ENCODE results near the gene CACNB1.
"Not testable (repeated sequence)": the region's sequence is repeated elsewhere in the genome, so short reads cannot be mapped to it uniquely, and the experiment has no call there.

Gene CACNB1

DNA sequence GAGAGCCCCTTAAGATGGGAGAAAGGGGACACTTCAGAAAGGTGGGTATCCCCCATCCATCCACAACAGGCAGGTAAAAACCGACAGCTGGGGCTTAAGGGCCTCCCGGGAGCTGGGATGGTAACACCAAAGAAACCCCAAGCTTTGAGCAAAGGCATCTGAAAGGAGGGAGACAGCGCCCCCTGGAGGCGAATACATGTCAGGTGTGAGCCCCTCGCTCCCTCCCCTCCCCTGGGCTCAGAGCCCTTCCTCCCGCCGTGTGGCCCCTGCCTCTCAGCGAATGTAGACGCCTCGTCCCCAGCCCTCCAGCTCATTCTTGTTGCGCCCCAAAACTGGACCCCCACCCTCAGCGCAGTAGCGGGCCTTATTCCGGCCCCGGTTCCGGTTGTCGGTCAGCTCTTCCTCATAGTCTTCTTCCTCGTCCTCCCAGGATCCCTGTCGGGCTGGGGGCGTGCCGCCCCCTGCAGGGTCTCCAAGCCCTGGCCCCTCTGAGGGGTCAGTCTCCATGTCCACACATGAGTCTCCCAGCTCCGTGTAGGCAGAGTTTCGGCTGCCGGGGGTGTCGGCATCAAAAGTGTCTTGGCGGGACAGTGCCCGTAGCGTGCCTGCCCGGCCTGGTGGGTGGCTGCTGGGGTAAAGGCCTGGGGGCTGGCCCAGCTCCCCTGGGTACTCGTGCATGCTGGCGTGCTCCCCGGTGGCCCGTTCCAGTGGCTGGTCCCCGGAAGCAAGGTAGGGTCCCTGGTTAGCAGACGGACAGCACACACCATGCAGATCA, 22.4 kb downstream of the CACNB1 start:
- peak; percentile 46 to 74 for DNase-seq (ENCODE audit: low read depth in 2 of 2)

DNA sequence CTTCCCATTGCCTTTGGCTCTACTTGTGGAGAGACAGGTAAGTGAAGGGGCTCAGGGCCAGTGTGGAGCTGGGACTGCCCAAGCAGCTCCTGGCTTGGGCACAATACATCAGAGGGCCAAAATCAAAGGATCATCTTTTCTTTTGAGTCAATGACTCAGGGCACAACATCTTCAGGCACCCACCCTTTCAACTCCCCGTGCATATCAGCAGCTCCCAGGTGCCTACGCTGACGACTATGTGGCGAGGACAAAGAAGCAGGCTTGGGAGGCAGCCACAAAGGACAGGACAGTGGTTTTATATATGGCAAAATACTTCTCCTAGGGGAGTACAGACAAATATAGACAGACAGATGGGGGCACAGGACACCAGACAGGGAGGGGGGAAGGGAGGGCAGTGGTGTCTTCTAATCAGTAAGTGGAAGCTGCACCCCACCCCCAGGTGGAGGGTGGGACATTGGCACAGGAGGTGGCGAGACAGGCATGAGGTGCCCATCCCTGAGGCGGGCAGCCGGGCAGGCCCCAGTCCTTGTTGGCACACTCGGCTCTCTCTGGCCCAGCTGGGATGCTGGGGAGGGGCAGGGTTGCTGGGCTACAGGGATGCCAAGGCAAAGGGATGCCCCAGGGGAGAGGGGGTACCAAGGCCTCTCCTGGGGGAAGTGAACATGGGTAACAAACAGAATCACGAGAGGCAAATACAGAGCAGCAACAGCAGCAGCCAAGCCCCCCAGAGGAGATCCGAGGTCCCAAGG, 23.8 kb downstream of the CACNB1 start:
- no peak for DNase-seq (ENCODE audit: low read depth in 2 of 2)

DNA sequence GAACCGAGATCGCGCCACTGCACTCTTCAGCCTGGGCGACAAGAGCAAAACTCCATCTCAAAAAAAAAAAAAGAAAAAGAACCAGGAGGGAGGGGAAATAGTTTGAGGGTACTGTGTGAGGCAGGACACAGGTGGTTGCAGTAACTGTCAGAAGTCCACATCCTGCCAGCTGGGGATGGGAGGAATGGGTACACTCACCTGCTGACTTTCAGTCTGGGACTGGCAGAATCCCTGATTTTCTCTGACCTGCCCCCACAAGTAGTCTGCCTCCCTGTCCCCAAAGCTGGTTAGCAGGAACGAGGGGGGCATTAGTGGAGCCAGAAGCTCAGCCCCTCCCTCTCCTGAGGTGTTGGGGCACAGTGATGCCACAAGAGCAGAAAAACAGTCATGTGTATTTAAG, 24.4 kb downstream of the CACNB1 start:
- DNase-seq (ENCODE audit: low read depth in 2 of 2), result no peak

DNA sequence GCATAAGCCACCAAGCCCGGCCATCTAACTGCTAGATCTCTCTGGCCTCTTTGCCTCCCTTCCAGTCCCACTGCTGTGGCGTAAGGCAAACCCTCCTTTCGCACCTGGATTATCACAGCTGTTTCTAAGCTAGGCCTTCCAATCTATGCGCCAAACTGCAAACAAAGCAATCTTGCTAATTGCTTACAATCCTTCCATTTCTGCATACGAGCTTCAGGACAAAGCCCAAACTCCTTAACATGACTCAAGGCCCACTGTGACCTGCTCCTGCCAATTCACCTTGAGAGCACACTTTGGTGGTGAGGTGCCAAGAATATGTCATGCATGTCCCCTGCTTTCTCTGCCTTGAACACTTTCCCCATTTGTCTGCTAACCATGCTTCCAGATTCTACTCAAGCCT, 25.5 kb downstream of the CACNB1 start:
- DNase-seq (ENCODE audit: low read depth in 2 of 2), result no peak

DNA sequence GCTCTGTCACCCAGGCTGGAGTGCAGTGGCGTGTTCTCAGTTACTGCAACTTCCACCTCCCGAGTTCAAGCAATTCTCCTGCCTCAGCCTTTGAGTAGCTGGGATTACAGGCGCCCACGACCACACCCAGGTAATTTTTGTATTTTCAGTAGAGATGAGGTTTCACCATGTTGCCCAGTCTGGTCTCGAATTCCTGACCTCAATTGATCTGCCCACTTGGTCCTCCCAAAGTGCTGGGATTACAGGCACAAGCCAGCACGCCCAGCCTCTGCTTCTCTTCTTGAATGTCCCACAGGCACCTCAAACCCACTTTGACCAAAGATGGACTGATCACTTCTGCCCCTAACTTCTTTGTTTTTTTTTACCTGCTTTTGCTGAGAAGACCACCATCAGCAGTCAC, 26.9 kb downstream of the CACNB1 start:
- no peak for DNase-seq (ENCODE audit: low read depth in 2 of 2)

DNA sequence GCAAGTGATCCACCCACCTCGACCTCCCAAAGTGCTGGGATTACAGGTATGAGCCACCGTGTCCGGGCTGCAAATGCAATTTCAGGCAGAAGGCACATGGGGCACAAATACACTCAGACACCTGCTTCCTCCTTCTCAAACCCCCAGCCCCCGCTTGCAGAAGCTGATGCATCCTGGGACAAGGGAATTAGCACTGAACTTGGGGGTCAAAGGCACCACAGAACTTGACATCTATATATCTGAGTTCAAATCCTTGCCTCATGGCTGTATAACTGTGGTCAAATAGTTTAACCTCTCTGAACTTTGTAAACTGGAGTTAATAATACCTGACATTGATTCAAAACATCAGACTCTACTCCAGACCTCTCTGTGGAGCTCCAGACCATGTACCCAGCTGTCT, 27.4 kb downstream of the CACNB1 start:
- DNase-seq (ENCODE audit: low read depth in 2 of 2), result no peak

DNA sequence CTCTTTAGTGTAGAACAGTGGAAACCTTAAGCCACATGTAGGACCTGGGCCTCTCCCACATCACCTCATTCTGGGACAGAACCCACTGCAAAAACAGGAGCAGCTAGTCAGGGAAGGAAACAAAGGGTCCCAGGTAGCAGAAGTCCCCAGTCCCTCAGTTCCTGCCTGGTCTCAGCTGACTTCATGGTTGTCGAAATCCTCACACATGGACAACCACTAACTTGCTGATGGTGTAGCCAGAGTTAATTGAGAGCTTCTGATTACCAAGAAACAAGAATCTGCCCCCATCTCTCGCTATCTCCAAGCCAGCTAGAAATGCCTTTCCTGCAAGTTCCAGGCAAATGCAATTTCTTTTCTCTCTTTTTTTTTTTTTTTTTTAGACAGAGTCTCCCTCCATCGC, 28.0 kb downstream of the CACNB1 start:
- no peak for DNase-seq (ENCODE audit: low read depth in 2 of 2)

DNA sequence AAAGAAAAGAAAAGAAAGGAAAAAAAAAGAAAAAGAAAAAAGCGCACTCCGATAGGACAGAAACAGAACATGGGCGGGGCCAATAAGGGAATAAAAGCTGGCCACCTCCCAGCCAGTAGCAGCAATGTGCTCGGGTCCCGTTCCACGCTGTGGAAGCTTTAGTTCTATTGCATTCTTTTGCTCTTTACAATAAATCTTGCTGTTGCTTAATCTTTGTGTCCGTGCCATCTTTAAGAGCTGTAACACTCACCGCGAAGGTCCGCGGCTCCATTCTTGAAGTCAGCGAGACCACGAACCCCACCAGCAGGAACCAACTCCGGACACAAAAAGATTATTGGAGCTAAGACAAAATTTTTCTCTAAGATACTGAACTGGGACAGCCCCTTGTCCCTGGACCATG, 28.4 kb downstream of the CACNB1 start:
- no peak for DNase-seq (ENCODE audit: low read depth in 2 of 2)

DNA sequence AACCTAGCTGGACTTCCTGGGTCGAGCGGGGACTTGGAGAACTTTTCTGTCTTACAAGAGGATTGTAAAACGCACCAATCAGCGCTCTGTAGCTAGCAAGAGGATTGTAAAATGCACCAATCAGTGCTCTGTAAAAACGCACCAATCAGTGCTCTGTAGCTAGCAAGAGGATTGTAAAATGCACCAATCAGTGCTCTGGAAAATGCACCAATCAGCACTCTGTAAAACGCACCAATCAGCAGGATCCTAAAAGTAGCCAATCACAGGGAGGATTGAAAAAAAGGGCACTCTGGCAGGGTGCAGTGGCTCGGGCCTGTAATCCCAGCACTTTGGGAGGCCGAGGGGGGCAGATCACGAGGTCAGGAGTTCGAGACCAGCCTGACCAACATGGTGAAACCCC, 29.0 kb downstream of the CACNB1 start:
- not testable (repeated sequence) for DNase-seq (ENCODE audit: low read depth in 2 of 2)

DNA sequence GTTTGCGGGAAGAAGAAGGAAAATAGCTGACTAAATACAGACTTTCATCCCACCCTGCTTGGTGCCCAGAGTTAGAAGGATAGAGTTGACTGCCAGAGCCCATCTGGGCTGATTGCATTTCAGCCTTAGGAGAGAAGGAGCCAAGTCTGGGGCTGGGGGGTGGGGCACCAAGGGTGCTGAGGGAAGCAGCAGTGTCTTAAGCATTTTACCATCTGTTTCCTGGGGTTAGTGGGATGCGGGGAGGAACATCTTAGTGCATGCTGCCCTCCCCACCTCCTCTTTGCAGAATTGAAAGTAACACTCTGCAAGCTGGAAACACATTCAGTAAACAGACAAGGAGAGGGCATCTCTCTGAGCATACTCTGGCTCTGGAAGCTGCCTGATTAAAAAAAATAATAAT, 30.0 kb downstream of the CACNB1 start:
- no peak for DNase-seq (ENCODE audit: low read depth in 2 of 2)

DNA sequence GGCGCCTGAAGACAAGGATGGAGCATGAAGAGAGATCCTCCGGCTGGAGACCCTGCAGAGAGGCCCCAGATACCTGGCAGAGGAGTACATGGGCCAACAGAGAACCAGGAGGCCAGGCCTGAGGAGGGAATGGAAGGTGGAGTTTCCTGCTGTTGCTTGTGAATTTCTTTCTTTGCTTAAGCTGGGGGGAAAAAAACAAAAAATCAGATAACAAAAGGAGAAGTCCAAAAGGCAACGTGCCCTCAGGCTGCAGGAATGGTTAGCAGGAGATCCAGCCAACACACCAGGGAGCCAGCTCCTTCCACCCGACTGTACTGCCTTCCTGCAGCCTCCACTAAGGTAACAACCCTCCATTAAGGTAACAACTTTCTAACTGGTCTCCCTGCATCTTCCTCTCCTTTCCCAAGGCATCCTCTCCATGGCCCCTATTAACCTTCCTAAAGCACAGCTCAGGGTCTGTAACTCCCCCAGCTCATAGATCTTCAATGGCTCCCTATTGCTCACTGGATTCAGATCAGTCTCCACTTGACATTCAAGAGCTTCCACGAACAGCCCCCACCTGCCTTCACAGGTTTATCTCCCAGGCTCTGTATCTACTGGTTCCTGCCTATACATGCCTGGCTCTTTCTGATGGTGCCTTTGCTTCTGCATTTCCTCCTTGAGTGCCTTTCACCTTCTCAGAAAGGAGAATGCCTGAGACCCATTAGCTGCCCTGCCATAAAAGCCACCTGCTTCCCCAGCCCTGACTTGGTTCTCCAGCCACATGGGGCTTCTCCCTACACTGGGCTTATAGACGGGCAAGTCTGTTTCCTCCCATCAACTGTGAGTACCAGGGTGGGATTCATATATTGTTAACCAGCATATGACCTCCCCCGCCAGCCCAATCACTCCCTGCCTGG, 30.8 kb downstream of the CACNB1 start:
- no peak for DNase-seq (ENCODE audit: low read depth in 2 of 2)

DNA sequence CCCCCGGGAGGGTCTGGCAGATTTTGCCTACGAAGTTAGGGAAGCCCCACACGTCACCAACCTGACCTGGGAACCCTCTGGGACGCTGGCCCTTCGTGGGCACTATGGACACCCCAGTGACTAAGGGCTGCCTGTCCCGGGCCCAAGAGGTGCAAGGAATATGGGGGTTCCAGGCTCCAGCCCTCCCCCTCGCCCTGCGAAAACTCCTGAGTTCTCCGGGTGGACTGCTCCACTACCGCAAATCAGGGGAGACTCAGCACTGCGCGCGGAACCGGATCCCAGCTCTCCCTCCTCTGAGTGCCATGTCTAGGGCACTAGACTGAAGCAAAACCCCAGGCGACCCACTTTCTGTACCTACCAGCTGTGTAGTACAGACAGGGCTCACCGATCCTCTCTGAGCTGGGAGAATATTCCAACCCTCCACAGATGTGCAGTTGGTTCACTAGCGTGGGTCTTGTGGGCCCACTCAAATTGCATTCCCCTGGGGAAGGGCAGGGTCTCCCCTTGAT, 31.6 kb downstream of the CACNB1 start, which contains the start of gene ARL5C:
Gene ARL5C (minus strand): TSS at position 321 of the 509 bp plus-strand sequence. CDS start 401 bp downstream, outside the sequence.
- DNase-seq (ENCODE audit: low read depth in 2 of 2), result no peak

DNA sequence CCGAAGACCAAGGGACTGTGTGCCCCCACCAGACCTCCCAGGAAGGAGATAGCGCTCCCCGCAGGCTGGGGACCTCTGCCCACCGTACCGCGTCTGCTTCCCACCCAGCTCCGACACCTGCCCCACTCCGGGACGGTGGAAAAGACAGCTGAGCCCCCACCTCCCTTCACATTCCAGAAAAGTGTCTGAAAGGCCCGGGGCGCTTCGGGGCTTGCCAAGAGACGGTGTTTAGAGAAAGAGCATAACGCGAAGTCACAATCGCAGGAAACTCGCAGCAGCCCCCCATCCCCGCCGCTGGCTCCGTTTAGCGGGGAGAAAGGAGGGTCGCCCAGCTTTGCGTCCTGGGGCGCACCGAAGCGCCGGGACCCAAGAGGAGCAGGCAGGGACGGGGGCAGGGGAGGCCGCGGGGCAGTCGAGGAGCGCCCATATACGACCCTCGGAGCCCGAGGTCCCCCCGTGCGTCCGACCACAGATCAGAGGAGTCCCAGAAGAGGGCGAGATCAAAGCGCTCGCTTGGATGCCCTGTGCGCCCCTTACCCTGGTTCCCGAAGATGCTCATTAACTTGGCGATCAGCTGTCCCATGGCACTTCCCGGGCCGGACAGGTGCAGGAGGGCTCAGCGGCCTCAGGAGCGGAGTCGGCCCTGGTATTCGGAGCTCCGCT, 32.2 kb downstream of the CACNB1 start:
- no peak for DNase-seq (ENCODE audit: low read depth in 2 of 2)

DNA sequence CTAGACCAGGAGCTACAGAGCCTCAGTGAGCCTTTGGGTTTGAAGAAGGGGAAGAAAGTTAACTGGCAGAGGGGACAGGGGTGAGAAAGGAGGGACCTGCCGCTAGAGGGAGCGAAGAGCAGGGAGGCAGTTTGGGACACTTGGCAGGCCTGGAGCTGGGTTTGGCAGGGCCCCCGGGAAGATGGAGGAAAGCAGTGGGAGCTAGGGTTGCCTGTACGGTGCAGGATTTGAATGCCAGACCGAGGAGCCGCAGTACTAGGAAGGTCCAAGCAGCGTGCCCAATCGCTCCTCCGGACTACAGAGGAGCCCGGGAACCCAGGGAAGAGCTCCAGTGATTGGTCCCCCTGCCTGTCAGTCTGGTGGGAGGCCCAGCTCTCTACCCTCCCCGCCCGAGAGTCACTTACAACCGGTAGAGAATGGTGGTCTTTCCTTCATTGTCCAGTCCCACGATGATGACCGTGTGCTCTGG, 32.8 kb downstream of the CACNB1 start:
- DNase-seq (ENCODE audit: low read depth in 2 of 2), result peak; percentile 44 to 52

DNA sequence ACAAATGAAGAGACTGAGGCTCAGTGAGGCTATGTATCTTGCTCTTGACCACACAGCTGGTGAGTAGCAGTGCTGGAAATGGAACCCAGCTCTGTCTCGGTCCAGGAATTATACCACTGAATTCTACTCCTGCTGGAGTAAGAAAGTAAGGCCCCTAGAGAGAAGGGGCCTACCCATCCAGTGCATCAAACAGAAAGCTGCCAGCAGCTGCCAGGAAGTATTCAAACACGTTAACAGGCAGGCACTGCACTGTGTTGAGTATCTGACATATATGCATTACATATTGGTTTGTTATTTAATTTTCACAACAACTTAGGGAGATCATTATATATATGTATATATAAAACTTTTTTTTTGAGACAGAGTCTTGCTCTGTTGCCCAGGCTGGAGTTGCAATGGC, 35.5 kb downstream of the CACNB1 start:
- DNase-seq (ENCODE audit: low read depth in 2 of 2), result no peak

DNA sequence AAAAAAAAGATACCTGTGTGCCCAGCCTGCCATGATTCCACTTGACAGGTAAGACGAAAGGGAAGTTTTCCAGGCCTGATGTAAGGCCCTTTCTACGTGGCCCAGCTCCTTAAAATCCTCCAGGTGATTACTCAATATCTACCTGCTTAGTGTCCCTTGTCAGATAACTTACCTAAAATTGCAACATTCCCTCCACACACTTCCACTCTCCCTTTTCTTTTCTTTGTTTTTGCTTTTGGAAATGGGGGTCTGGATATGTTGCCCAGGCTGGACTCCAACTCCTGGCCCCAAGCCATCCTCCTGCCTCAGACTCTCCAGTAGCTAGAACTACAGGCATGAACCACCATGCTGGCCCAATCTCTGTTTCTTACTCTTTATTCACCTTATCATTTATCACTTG, 38.8 kb downstream of the CACNB1 start:
- no peak for DNase-seq (ENCODE audit: low read depth in 2 of 2)

DNA sequence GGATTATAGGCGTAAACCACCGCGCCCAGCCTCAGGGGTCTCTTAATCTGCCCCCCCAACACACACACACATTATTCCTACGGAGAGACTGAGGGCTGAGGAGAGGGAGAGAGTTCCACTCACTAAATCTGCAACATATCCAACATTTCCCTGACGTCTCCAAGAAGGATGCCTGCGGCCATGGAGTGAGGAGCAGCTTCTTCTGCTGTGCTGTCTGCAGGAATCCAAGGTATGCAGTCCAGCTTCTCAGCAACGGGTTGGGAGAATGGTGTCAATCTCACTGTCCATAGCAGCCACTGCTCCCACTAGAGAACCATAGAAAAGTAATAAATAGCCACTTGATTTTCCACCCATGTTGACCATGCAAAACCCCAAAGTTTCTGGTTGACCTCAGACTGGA, 41.0 kb downstream of the CACNB1 start:
- no peak for DNase-seq (ENCODE audit: low read depth in 2 of 2)

DNA sequence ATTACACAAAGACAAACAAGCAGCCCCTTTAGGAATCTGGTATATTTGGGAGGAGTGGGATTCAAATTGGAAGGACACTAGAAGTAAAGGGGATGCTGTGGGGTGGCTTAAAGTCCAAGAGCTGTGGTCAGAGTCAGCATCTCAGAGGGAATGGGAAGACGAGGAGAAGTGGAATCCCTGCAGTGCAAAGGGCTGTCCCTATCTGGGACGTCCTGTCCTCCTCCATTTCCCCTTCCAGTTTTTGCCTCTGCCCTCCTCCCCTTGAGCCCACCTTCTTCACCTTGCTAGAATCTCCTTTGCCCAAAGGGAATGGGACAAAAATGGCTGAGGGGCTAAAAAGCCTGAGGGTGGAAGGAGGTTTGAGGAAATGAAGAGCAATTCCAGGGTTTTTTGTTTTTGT, 41.8 kb downstream of the CACNB1 start:
- DNase-seq (ENCODE audit: low read depth in 2 of 2), result no peak

DNA sequence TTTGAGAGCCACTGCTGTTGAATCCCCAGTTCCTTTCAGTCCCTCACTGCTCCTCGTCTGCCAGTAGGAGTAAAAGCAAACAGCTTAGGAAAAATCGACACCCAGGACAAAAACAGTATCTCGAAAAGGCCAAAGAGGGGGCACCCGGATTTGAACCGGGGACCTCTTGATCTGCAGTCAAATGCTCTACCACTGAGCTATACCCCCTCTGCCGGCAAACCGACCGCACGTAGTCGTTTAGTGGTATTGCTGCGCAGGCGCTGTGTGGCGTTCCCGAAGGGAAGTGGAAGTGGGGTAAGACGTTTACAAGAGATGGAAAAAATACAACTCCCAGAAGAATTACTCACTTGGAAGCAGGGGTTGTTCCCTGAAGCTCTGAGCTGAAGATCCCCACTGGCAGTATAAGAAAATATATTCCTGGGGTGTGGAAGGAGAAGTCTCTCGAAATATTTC, 43.8 kb downstream of the CACNB1 start:
- DNase-seq (ENCODE audit: low read depth in 2 of 2), result peak; percentile 86 to 97

DNA sequence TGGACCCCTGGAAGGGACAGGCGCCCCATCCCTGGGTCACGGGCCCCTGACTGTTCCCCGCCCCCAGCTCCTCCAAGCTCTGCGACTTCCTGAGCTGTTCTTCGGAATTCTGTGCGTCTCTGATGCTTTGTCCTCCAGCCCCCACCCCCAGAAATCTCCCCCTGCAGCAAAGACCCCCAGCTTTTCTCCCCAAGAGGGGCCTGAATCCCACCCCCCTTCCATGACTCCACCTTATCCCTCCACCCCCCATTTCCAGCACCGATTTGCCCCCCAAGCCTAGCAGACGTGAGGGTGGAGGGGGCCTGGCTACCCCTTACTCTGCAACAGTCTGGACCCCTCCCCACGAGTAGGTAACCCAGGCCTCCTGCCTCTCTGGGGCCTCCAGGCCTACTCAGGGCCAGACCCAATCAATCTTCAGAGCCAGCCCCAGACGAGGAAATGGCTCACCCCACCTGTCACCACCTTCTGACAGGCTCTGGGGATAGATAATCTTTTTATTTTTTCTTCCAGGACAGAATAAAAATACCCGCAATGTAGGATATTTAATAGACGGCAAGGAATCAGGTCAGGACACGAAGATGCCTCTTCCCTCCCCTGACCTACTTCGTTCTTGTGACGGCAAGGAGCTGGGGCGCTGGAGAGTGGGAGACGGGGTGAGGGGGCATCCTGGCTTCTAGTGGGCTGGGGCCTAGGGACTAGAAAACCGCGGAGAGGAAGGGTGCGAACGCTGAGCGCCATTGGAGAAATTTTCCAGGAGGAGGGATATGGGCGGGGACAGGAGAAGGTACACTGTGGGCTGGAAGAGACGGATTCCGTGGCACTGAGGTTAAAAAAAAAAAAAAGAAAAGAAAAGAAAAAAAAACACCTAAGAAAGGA, 45.3 kb downstream of the CACNB1 start:
- DNase-seq (ENCODE audit: low read depth in 2 of 2), result no peak
